GM19239 (cell line): Measurements from ENCODE around the gene PLCL1.

Source experiments
- DNase-seq: peaks from one replicate; pipeline ENCODE4 v3.0.0; 2011; ENCODE audit warnings: low spot score; ENCODE audit not compliant: insufficient read length
- FAIRE-seq: peaks from 2 replicates; lab custom pipeline; 2011; peaks lifted over from hg19 to GRCh38; lab: Jason Lieb, UNC

Gene PLCL1

GRCh38 chr2:197804049-197804757, at the start of gene PLCL1:
PLCL1 (plus strand) TSS chr2:197804593.
- peak; percentile 84 for DNase-seq
- FAIRE-seq, result peak; percentile 81

- DNase-seq (no peak), FAIRE-seq (no peak)
Measured at GRCh38 chr2:197759013-197759412, 45.4 kb upstream of the PLCL1 start.

- DNase-seq (no peak), FAIRE-seq (no peak)
Measured at GRCh38 chr2:197759625-197760292, 44.6 kb upstream of the PLCL1 start.

- FAIRE-seq (no peak), DNase-seq (no peak)
Measured at GRCh38 chr2:197760293-197760657, 44.1 kb upstream of the PLCL1 start.

- FAIRE-seq, result peak; percentile 73
- DNase-seq, result no peak
Measured at GRCh38 chr2:197777823-197778407, 26.5 kb upstream of the PLCL1 start.

- DNase-seq (no peak), FAIRE-seq (no peak)
Measured at GRCh38 chr2:197779261-197779660, 25.1 kb upstream of the PLCL1 start.

- FAIRE-seq (peak; percentile 45), DNase-seq (no peak)
Measured at GRCh38 chr2:197782126-197782525, 22.3 kb upstream of the PLCL1 start.

GRCh38 chr2:197784956-197785941, 19.1 kb upstream of the PLCL1 start, which contains the start of gene BOLL:
BOLL (minus strand) TSS chr2:197785319; CDS start chr2:197781850, 3,469 bp downstream.
- DNase-seq, result no peak
- FAIRE-seq, result no peak

GRCh38 chr2:197786010-197786877, 18.1 kb upstream of the PLCL1 start:
- DNase-seq, result peak; percentile 60
- peak; percentile 64 for FAIRE-seq

GRCh38 chr2:197793456-197793855, 10.9 kb upstream of the PLCL1 start:
- FAIRE-seq (no peak), DNase-seq (no peak)

GRCh38 chr2:197795277-197795676, 9.1 kb upstream of the PLCL1 start:
- no peak for FAIRE-seq
- DNase-seq, result no peak

- DNase-seq (no peak), FAIRE-seq (no peak)
Measured at GRCh38 chr2:197798187-197798586, 6.2 kb upstream of the PLCL1 start.

GRCh38 chr2:197799068-197799467, 5.3 kb upstream of the PLCL1 start:
- FAIRE-seq (no peak), DNase-seq (no peak)

GRCh38 chr2:197800091-197800490, 4.3 kb upstream of the PLCL1 start:
- DNase-seq (no peak), FAIRE-seq (no peak)

GRCh38 chr2:197801033-197801432, 3.4 kb upstream of the PLCL1 start:
- FAIRE-seq, result no peak

GRCh38 chr2:197803033-197803444, 1.4 kb upstream of the PLCL1 start:
- DNase-seq, result no peak
- peak; percentile 75 for FAIRE-seq

More at GRCh38 chr2:197801033-197801432, 3.4 kb upstream of the PLCL1 start:
- no peak for DNase-seq

GRCh38 chr2:197804758-197805714, 643 bp downstream of the PLCL1 start:
- peak; percentile 18 for FAIRE-seq
- no peak for DNase-seq
